ENCODE measurements around the gene RNFT2.

GRCh38 chr12:116861320-116861719 is 123.2 kb downstream of the RNFT2 start:
- TF ChIP-seq POLR2AphosphoS5 (IDR thresholded peaks at IDR 0.05): no peak
- TF ChIP-seq CTCF (IDR thresholded peaks at IDR 0.05): no peak
- no peak for TF ChIP-seq POLR2A (IDR thresholded peaks at IDR 0.05)
- TF ChIP-seq EP300 (IDR thresholded peaks at IDR 0.05): no peak

All from gastroesophageal sphincter (tissue), 3 donors.